22Rv1 (cell line): Measurements from ENCODE around the gene KLK3.
A peak's percentile ranks its signal among the peaks of the same experiment; 100 is the strongest.

Experiments used
- CTCF ChIP-seq: fragments of 450-650 bp; IDR thresholded peaks from 2 replicates; pipeline ENCODE4 v1.5.1; 2017; ENCODE audit warnings: mild to moderate bottlenecking
- ZFX ChIP-seq: fragments of 450-650 bp; IDR thresholded peaks from 2 replicates; pipeline ENCODE4 v1.6.1; 2017; ENCODE audit warnings: antibody characterized with exemption, borderline replicate concordance

- TF ChIP-seq CTCF (peak; percentile 24), ZFX (no peak)
Observed at GRCh38 chr19:50835785-50836542, 18.8 kb upstream of the KLK3 start.
